ENCODE measurements around the gene FKBP14.

FKBP14 gene

GRCh38 chr7:30047124-30047523 lies 20.6 kb upstream of the FKBP14 start:
- Mint-ChIP-seq H3K36me3 (ENCODE audit: low read depth) (peaks cover 51% of the 10 kb centered on the region), H3K4me3 (no peak overlapping the region), H3K4me1 (ENCODE audit: low read depth) (no peaks in the 10 kb centered on the region), H3K9me3 (no peaks in the 10 kb centered on the region), H3K27ac (no peak overlapping the region), H3K27me3 (no peaks in the 10 kb centered on the region)
- intact Hi-C loops (cut with micrococcal nuclease) = no loop called here

DNA sequence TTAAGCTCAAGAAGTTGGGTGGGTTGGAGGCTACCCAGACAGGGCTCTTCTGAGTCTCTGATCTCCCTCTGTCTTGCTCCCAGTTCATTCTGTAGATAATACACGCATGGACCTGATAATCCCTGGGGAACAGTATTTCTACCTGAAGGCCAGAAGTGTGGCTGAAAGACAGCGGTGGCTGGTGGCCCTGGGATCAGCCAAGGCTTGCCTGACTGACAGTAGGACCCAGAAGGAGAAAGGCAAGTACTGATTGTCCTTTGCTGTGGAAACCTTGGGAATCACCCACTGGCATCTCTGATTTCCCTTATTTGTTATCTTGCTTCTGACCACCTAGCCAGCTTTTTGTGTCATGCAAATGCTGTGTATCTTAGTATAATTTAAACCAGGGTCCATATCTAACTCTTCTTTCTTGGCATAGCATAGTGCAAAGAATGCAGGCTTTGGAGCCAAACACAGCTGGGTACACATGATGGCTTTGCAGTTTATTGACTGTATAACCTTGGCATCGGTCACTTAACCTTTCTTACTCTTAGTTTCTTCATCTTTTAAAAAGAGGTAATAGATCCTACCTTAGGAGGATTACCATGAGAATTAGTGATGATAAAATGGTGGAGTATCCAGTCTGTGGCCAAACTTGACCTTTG lies 19.7 kb upstream of the FKBP14 start:
- Mint-ChIP-seq H3K27ac (no peak overlapping the region), H3K36me3 (ENCODE audit: low read depth) (peaks cover 43% of the 10 kb centered on the region)

GRCh38 chr7:30041526-30042269 lies 15.2 kb upstream of the FKBP14 start:
- Mint-ChIP-seq H3K9me3 (no peaks in the 10 kb centered on the region), H3K4me3 (no peak overlapping the region), H3K27ac (no peak overlapping the region), H3K36me3 (ENCODE audit: low read depth) (peaks cover 18% of the 10 kb centered on the region), H3K4me1 (ENCODE audit: low read depth) (peaks cover 5% of the 10 kb centered on the region), H3K27me3 (no peaks in the 10 kb centered on the region)
- intact Hi-C loops (cut with micrococcal nuclease) = no loop called here

More for the DNA sequence above, 19.7 kb upstream of the FKBP14 start:
- no peaks in the 10 kb centered on the region for H3K4me1 Mint-ChIP-seq (ENCODE audit: low read depth)
- no peaks in the 10 kb centered on the region for H3K9me3 Mint-ChIP-seq
- intact Hi-C loops (cut with micrococcal nuclease) = no loop called here
- no peaks in the 10 kb centered on the region for H3K27me3 Mint-ChIP-seq
- H3K4me3 Mint-ChIP-seq = no peak overlapping the region

DNA sequence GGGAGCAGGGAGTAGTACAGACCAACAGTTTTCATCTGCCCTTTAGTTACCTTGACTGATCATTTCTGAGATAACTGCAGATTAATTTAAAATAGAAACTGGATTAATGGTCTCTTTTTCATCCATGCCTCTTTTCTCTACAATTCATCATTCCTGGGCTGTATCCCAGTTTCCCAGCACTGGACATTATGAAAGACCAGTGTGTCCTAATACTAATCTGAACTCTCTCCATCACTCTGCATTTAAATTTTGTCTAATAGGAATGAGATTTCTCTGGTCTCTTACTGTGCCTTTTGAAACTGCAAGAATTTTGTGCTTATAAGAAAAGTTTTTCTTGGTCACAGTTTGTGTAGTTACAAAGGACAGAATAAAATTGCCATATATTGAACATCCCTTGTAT lies 14.4 kb upstream of the FKBP14 start:
- no peak overlapping the region for H3K27ac Mint-ChIP-seq
- no peaks in the 10 kb centered on the region for H3K27me3 Mint-ChIP-seq
- H3K4me3 Mint-ChIP-seq = no peak overlapping the region
- intact Hi-C loops (cut with micrococcal nuclease) = no loop called here
- H3K36me3 Mint-ChIP-seq (ENCODE audit: low read depth) = peaks cover 10% of the 10 kb centered on the region
- H3K4me1 Mint-ChIP-seq (ENCODE audit: low read depth) = peaks cover 5% of the 10 kb centered on the region
- H3K9me3 Mint-ChIP-seq = no peaks in the 10 kb centered on the region

DNA sequence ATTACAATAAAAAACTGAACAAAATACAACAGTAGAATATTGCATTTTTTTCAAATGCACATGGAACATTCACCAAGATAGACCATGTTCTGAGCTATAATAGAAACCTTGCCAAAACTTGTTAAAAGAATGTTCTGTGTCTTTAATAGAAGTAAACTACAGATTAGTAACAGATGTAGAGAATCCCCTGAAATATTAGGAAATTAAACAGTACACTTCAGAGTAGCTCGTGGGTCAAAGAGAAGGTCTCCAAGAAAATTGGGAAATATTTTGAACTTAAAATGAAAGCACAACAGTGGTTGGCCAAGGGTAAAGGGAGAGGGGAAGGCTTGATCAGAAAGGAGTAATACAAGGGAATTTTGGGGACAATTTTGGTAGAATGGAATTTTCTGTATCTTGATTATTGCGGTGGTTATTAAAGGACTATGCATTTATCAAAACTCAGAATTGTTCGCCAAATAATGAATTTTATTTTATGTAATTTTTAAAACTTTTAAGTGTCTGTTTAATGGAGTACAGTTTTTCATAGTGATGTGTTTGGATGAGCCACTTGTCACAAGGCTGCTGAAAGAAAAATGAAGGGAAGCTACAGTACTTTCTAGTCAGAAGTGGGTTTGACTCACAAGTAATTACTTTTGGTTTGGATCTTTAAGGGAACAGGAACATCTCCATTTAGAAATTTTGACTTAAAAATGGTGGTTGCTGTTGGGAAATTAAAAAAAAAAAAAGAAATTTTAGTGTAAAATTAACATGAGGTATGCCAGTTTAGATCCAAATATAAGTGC lies 11.9 kb upstream of the FKBP14 start:
- Mint-ChIP-seq H3K4me3 (no peak overlapping the region), H3K27me3 (no peaks in the 10 kb centered on the region), H3K9me3 (no peaks in the 10 kb centered on the region), H3K4me1 (ENCODE audit: low read depth) (peaks cover 11% of the 10 kb centered on the region), H3K36me3 (ENCODE audit: low read depth) (no peaks in the 10 kb centered on the region), H3K27ac (no peak overlapping the region)
- intact Hi-C loops (cut with micrococcal nuclease) = no loop called here

GRCh38 chr7:30036220-30036619 lies 9.7 kb upstream of the FKBP14 start:
- intact Hi-C loops (cut with micrococcal nuclease) = no loop called here
- H3K4me3 Mint-ChIP-seq = no peak overlapping the region
- H3K4me1 Mint-ChIP-seq (ENCODE audit: low read depth) = peaks cover 11% of the 10 kb centered on the region
- H3K36me3 Mint-ChIP-seq (ENCODE audit: low read depth) = no peaks in the 10 kb centered on the region
- no peaks in the 10 kb centered on the region for H3K27me3 Mint-ChIP-seq
- no peaks in the 10 kb centered on the region for H3K9me3 Mint-ChIP-seq
- no peak overlapping the region for H3K27ac Mint-ChIP-seq

- Mint-ChIP-seq H3K36me3 (ENCODE audit: low read depth) (no peaks in the 10 kb centered on the region), H3K9me3 (no peaks in the 10 kb centered on the region), H3K4me1 (ENCODE audit: low read depth) (peaks cover 11% of the 10 kb centered on the region), H3K27me3 (no peaks in the 10 kb centered on the region), H3K27ac (no peak overlapping the region), H3K4me3 (no peak overlapping the region)
- intact Hi-C loops (cut with micrococcal nuclease) = no loop called here
Measured at GRCh38 chr7:30034501-30034900, 8.0 kb upstream of the FKBP14 start.

DNA sequence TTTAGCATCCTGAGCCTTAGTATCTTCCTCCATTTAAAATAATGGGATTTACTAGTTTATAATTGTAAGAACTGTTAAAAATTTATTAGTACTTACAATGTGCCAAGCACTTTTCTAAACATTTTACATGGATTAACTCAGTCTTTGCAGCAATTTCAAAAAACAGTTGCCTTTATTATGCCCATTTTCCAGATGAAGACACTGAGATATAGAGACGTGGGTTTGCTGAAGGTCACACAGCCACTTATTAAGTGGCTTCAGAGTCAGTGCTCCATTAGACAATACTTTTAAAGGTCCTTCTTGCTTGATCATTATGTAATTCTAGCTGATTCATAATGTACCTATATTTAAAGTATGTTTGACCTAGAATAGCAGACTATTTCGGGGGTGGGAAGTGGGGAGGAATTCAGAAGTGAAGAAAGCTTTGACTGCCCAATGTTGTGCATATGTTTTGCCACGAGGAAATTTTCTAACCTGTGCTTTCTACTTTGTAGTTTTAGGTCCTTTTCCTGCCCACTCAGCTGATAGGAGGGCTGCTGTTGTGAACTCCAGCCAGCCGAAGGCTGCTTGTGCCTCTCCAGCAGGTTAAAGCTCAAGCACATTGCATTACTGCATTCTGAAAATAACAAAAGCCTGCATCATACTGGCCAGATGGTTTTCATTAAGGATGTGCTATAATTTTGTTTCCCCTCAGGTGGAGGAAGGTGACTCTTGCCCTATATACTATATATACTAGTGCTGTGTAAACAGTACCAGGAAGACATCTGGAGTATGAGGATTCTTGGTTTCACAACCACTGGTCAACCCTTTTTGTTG lies 6.0 kb upstream of the FKBP14 start:
- no peaks in the 10 kb centered on the region for H3K27me3 Mint-ChIP-seq
- no peak overlapping the region for H3K27ac Mint-ChIP-seq
- intact Hi-C loops (cut with micrococcal nuclease) = no loop called here
- no peaks in the 10 kb centered on the region for H3K9me3 Mint-ChIP-seq
- H3K4me3 Mint-ChIP-seq = no peak overlapping the region
- peaks cover 10% of the 10 kb centered on the region for H3K4me1 Mint-ChIP-seq (ENCODE audit: low read depth)
- peaks cover 7% of the 10 kb centered on the region for H3K36me3 Mint-ChIP-seq (ENCODE audit: low read depth)

DNA sequence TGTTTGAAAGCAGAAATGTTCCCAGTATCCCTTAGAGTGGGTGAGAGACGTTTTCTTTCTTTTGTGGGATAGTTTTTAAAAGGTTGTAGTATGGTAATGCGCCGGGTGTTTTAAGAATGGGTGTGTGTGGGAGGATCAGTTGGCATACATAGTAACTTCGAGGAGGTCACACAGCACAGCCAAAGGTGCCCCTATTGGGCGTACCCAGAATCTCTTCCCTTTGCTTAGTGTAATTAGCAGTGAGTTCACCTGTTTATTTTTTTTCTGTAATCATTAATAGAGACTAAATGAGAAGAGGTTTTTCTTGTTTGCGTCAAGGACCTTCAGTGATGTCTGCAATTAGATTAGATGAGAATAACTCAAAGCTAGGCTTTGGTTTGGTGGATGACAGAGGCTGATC lies 3.2 kb upstream of the FKBP14 start:
- peak overlapping the region; percentile 87 for H3K4me3 Mint-ChIP-seq
- no peaks in the 10 kb centered on the region for H3K9me3 Mint-ChIP-seq
- H3K36me3 Mint-ChIP-seq (ENCODE audit: low read depth) = peaks cover 7% of the 10 kb centered on the region
- peaks cover 23% of the 10 kb centered on the region for H3K4me1 Mint-ChIP-seq (ENCODE audit: low read depth)
- no peaks in the 10 kb centered on the region for H3K27me3 Mint-ChIP-seq
- intact Hi-C loops (cut with micrococcal nuclease) = loop anchor here (2.0 kb wide), 1 partner anchor 41 kb away; the partner anchor contains the start of gene SCRN1
- H3K27ac Mint-ChIP-seq = no peak overlapping the region

DNA sequence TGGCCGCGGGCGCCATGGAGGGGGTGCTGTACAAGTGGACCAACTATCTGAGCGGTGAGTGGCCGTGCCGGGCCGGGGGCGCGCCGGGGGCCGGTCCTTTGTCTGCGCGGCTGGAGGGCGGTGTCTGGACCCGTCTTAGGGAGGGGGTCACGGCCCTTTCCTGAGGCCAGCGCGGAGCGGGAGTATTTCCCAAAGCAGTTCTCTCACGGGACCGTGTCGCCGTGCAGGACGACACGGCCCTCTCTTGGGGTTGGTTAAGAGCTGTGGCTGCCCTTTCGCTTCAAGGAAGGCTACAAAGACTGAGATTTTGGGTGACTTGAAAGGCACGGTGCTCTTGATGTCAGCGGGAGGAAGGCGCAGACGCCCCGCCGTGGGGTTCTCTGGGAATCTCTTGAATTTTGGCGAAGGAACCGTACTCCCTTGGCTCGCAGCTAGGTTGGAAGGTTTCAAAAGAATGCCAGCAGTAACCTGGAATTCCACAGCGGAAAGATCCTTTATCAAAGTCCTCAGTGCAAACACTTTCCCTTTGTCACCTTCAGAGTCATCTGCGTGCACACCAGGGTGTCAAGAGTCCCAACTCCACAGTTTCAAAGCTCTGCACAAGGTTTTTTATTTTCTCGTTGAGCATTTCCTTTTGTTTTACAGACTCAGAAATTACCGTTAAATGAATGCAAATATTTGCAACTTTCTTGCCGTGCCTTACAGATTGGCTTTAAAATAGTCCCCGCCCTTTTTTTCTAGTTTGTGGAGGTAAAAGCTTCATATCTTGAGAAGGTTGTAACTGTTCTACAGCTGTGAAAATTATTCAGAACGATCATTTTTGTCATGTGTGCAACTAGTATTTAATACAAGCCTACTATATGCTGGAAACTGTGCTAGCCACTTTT lies 2.5 kb upstream of the FKBP14 start:
- Mint-ChIP-seq H3K27ac (peak overlapping the region; percentile 84), H3K9me3 (no peaks in the 10 kb centered on the region), H3K27me3 (no peaks in the 10 kb centered on the region), H3K36me3 (ENCODE audit: low read depth) (peaks cover 7% of the 10 kb centered on the region), H3K4me3 (peak overlapping the region; percentile 87), H3K4me1 (ENCODE audit: low read depth) (peaks cover 20% of the 10 kb centered on the region)
- intact Hi-C loops (cut with micrococcal nuclease) = loop anchor here (2.0 kb wide), 1 partner anchor 40 kb away; the partner anchor contains the start of gene SCRN1

GRCh38 chr7:30028216-30028748 lies 1.8 kb upstream of the FKBP14 start, which contains the start of gene PLEKHA8:
Gene PLEKHA8, plus strand, starts transcription at chr7:30028412. Its CDS starts 351 bp downstream, at chr7:30028763.
- Mint-ChIP-seq H3K27ac (peak within 1 kb of the TSS; percentile 84), H3K4me3 (peak within 1 kb of the TSS; percentile 87), H3K27me3 (no peaks in the 10 kb centered on the region), H3K36me3 (ENCODE audit: low read depth) (peaks cover 7% of the 10 kb centered on the region), H3K4me1 (ENCODE audit: low read depth) (peaks cover 27% of the 10 kb centered on the region), H3K9me3 (no peaks in the 10 kb centered on the region)
- intact Hi-C loops (cut with micrococcal nuclease) = loop anchor here (2.0 kb wide), 1 partner anchor 39 kb away; the partner anchor contains the start of gene SCRN1

DNA sequence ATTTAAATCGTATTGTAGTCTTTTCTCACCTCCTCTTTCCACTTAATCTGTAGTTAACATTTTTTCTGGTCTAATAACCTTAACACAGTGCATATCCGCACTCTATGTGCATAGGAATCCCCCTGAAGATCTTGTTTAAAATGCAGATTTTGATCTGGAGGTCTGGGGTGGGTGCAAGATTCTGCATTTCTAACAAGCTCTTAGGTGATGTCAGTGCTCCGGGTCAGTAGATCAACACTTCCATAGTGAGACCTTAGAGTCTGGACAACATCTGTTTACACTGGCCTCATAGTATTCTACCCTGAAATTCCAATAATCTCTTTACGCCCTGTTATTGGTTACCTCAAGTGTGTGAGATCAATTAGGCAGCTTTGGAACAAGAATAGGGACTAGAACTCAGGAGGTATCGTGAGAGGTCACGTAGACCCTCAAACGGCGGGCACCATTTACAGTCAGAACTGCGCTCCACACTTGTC lies 1.3 kb upstream of the FKBP14 start:
- Mint-ChIP-seq H3K27me3 (no peaks in the 10 kb centered on the region), H3K9me3 (no peaks in the 10 kb centered on the region), H3K4me3 (peak overlapping the region; percentile 87), H3K4me1 (ENCODE audit: low read depth) (peaks cover 32% of the 10 kb centered on the region), H3K36me3 (ENCODE audit: low read depth) (peaks cover 7% of the 10 kb centered on the region), H3K27ac (peak overlapping the region; percentile 84)
- intact Hi-C loops (cut with micrococcal nuclease) = loop anchor here (2.0 kb wide), 1 partner anchor 39 kb away; the partner anchor contains the start of gene SCRN1
